ENCODE results near the gene RGL4. TPM values are rescaled to one million over a fixed set of nuclear protein-coding genes. Genes with fewer than 3 reads are reported as not detected.

RGL4 gene
- total RNA-seq, 1 donor from 2014 or later, result not detected

DNA sequence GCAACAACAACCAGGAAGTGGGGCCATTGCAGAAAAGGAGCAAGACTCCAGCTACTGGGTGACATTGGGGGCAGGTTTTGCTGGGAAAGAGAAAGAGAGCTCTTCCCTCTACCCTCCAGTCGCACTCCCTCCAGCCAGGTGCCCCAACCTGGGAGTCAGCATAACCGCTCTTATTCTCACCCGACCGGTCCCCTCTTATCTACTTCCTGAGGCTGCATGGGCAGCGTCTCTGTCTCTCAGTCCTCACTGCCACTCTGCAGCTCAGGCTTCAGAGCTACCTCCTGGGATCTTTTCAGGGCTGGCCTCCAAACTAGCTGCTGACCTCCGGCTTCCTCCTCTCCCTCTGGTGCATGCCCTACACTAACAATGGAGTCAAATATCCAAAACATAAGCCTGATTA lies 55.0 kb downstream of the RGL4 start:
- Mint-ChIP-seq H3K9me3 (ENCODE audit: unreplicated experiment) (peaks cover 11% of the 10 kb centered on the region), H3K4me3 (ENCODE audit: unreplicated experiment) (no peak overlapping the region), H3K36me3 (ENCODE audit: unreplicated experiment) (peaks cover 12% of the 10 kb centered on the region), H3K27me3 (ENCODE audit: unreplicated experiment) (peaks cover 8% of the 10 kb centered on the region), H3K27ac (ENCODE audit: unreplicated experiment) (no peak overlapping the region), H3K4me1 (ENCODE audit: low read depth, unreplicated experiment) (peaks cover 2% of the 10 kb centered on the region)
- TF ChIP-seq, protein P1, sequence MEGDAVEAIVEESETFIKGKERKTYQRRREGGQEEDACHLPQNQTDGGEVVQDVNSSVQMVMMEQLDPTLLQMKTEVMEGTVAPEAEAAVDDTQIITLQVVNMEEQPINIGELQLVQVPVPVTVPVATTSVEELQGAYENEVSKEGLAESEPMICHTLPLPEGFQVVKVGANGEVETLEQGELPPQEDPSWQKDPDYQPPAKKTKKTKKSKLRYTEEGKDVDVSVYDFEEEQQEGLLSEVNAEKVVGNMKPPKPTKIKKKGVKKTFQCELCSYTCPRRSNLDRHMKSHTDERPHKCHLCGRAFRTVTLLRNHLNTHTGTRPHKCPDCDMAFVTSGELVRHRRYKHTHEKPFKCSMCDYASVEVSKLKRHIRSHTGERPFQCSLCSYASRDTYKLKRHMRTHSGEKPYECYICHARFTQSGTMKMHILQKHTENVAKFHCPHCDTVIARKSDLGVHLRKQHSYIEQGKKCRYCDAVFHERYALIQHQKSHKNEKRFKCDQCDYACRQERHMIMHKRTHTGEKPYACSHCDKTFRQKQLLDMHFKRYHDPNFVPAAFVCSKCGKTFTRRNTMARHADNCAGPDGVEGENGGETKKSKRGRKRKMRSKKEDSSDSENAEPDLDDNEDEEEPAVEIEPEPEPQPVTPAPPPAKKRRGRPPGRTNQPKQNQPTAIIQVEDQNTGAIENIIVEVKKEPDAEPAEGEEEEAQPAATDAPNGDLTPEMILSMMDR (IDR thresholded peaks at IDR 0.05; ENCODE audit: partially characterized antibody, unreplicated experiment), result no peak
- DNase-seq, result no peak

Other genes starting within 250 kb of the RGL4 start
- not detected for gene IGLL1, start 110.7 kb upstream of the RGL4 start, total RNA-seq (ENCODE audit: unreplicated experiment)
- not detected for gene DRICH1, start 58.7 kb upstream of the RGL4 start, total RNA-seq (ENCODE audit: unreplicated experiment)
- 9.0 TPM for gene ZNF70, start 60.1 kb downstream of the RGL4 start, total RNA-seq (ENCODE audit: unreplicated experiment)
- not detected for gene VPREB3, start 63.4 kb downstream of the RGL4 start, total RNA-seq (ENCODE audit: unreplicated experiment)
- gene C22orf15, start 72.0 kb downstream of the RGL4 start, total RNA-seq (ENCODE audit: unreplicated experiment), result not detected
- gene CHCHD10, start 77.0 kb downstream of the RGL4 start, total RNA-seq (ENCODE audit: unreplicated experiment), result 35.9 TPM
- gene MMP11, start 81.8 kb downstream of the RGL4 start, total RNA-seq (ENCODE audit: unreplicated experiment), result 28.8 TPM
- 227 TPM for gene SMARCB1, start 96.0 kb downstream of the RGL4 start, total RNA-seq (ENCODE audit: unreplicated experiment)
- gene DERL3, start 148.0 kb downstream of the RGL4 start, total RNA-seq (ENCODE audit: unreplicated experiment), result 1.2 TPM
- gene SLC2A11, start 166.9 kb downstream of the RGL4 start, total RNA-seq (ENCODE audit: unreplicated experiment), result 52.4 TPM
- gene MIF, start 203.4 kb downstream of the RGL4 start, total RNA-seq (ENCODE audit: unreplicated experiment), result 581 TPM